Loucy (cell line): ENCODE data around the gene DNAJC17.

Experiments used
- CTCF ChIP-seq: fragments of 200-600 bp; sonication (generic); conservative IDR thresholded peaks from 2 replicates; pipeline ENCODE4 v1.5.1; 2014; ENCODE audit warnings: mild to moderate bottlenecking, antibody characterized with exemption, low read length
- EZH2phosphoT487 ChIP-seq: fragments of 200-600 bp; IDR thresholded peaks from 2 replicates; pipeline ENCODE4 v1.6.1; 2018; ENCODE audit warnings: antibody characterized with exemption, mild to moderate bottlenecking, moderate library complexity, borderline replicate concordance

DNA sequence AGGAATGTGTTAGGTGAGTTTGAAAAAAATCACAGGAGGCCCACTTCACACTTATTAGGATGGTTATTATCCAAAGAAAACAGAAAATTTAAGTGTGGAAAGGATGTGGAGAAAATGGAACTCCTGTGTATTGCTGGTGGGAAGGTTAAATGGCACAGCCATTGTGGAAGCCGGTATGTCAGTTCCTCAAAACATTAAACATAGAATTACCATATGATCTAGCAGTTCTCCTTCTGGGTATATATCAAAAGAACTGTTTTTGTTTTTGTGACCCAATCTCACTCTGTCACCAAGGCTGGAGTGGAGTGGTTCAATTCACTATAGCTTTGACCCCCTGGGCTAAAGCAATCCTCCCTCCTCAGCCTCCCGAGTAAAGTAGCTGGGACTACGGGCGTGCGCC is 10.8 kb downstream of the DNAJC17 start:
- TF ChIP-seq CTCF (no peak), EZH2phosphoT487 (no peak)
